ENCODE results near the gene IL5. TPM values are rescaled to one million over a fixed set of nuclear protein-coding genes. Genes with fewer than 3 reads are reported as not detected.

The IL5 gene
- total and polyA plus RNA-seq, 2 of the 13 experiments (the other 11 are each of a cell fraction or from before 2014, with no cell fraction given), result not detected

GRCh38 chr5:132556763-132557477 is 13.6 kb upstream of the IL5 start, which contains the start of gene RAD50 (continued):
- TF ChIP-seq NFAT5 (CRISPR knock-in tag; IDR thresholded peaks at IDR 0.05) (peak; percentile 90), CBFB (CRISPR knock-in tag; IDR thresholded peaks at IDR 0.05) (peak; percentile 91), ZNF790 (CRISPR knock-in tag; IDR thresholded peaks at IDR 0.05; ENCODE audit: borderline replicate concordance) (no peak; the same call in 1 of the 2 replicates), IKZF4 (CRISPR knock-in tag; IDR thresholded peaks at IDR 0.05; ENCODE audit: borderline replicate concordance, low read depth, not compliant biosample characterization) (peak; percentile 96), ZNF616 (CRISPR knock-in tag; IDR thresholded peaks at IDR 0.05; ENCODE audit: low read depth) (peak; percentile 66), U2AF1 (optimal IDR thresholded peaks at IDR 0.05; ENCODE audit: low read depth, low read length) (no peak), ZNF276 (CRISPR knock-in tag; IDR thresholded peaks at IDR 0.05; ENCODE audit: low read depth) (peak; percentile 73; the same call in 1 of the 2 replicates), ZFYVE20 (CRISPR knock-in tag; IDR thresholded peaks at IDR 0.05; ENCODE audit: borderline replicate concordance, low read depth) (peak; percentile 92; the same call in 1 of the 2 replicates), ZSCAN20 (CRISPR knock-in tag; IDR thresholded peaks at IDR 0.05; ENCODE audit: borderline replicate concordance) (peak; percentile 34; the same call in 1 of the 2 replicates), SP2 (CRISPR knock-in tag; IDR thresholded peaks at IDR 0.05) (no peak; the same call in 1 of the 2 replicates), IRF2 (CRISPR knock-in tag; IDR thresholded peaks at IDR 0.05) (peak; percentile 91), ZBTB43 (CRISPR knock-in tag; conservative IDR thresholded peaks at IDR 0.05) (peak; percentile 90), ZNF501 (CRISPR knock-in tag; IDR thresholded peaks at IDR 0.05) (peak; percentile 98), FOXP1 (IDR thresholded peaks at IDR 0.05) (no peak), FOXP1 (CRISPR knock-in tag; IDR thresholded peaks at IDR 0.05) (no peak), GMEB2 (CRISPR knock-in tag; IDR thresholded peaks at IDR 0.05; ENCODE audit: low read depth) (peak; percentile 69), TIGD3 (CRISPR knock-in tag; IDR thresholded peaks at IDR 0.05; ENCODE audit: borderline replicate concordance) (no peak)

Measured in HepG2 (cell line).